Measurements from ENCODE around the gene NISCH. TPM values are rescaled to one million over a fixed set of nuclear protein-coding genes. Genes with fewer than 3 reads are reported as not detected.

Gene NISCH
- total RNA-seq, 1 donor from 2014 or later: 62.5 TPM

- TF ChIP-seq CTCF (IDR thresholded peaks at IDR 0.05; ENCODE audit: insufficient read depth, low read length, poor library complexity, severe bottlenecking): no peak
- H3K36me3 ChIP-seq (ENCODE audit: control insufficient read depth, insufficient read depth, low read length): no peaks in the 10 kb centered on the region
- H3K27me3 ChIP-seq (ENCODE audit: control insufficient read depth, insufficient read depth, low read length): no peaks in the 10 kb centered on the region
- H3K4me3 ChIP-seq (ENCODE audit: low read depth, low read length): no peak overlapping the region
- no peak for DNase-seq (ENCODE audit: low read depth)
These were observed 83.7 kb downstream of the NISCH start for GRCh38 chr3:52539010-52539653.

- no peaks in the 10 kb centered on the region for H3K27me3 ChIP-seq (ENCODE audit: control insufficient read depth, insufficient read depth, low read length)
- no peak for TF ChIP-seq CTCF (IDR thresholded peaks at IDR 0.05; ENCODE audit: insufficient read depth, low read length, poor library complexity, severe bottlenecking)
- no peaks in the 10 kb centered on the region for H3K36me3 ChIP-seq (ENCODE audit: control insufficient read depth, insufficient read depth, low read length)
- no peak for DNase-seq (ENCODE audit: low read depth)
- H3K4me3 ChIP-seq (ENCODE audit: low read depth, low read length): no peak overlapping the region
These were observed 85.6 kb downstream of the NISCH start for GRCh38 chr3:52541050-52541449.

Other genes starting within 250 kb of the NISCH start
- gene TLR9, start 230.0 kb upstream of the NISCH start, total RNA-seq: not detected in 2 replicates
- gene TWF2, start 216.4 kb upstream of the NISCH start, total RNA-seq: 159 and 194 TPM in 2 replicates
- gene PPM1M, start 209.8 kb upstream of the NISCH start, total RNA-seq: 6.1 and 8.8 TPM in 2 replicates
- gene WDR82, start 177.0 kb upstream of the NISCH start, total RNA-seq: 47.6 and 49.0 TPM in 2 replicates
- 13.2 and 13.5 TPM in 2 replicates for gene GLYCTK, start 167.8 kb upstream of the NISCH start, total RNA-seq
- 0.96 and 2.9 TPM in 2 replicates for gene DNAH1, start 139.3 kb upstream of the NISCH start, total RNA-seq
- gene BAP1, start 45.6 kb upstream of the NISCH start, total RNA-seq: 98.7 and 115 TPM in 2 replicates
- 3.1 and 3.9 TPM in 2 replicates for gene PHF7, start 44.9 kb upstream of the NISCH start, total RNA-seq
- gene SEMA3G, start 10.5 kb upstream of the NISCH start, total RNA-seq: 0.21 TPM in 1 of 2 replicates, not detected in the other
- 1.4 and 5.7 TPM in 2 replicates for gene TNNC1, start 1.6 kb upstream of the NISCH start, total RNA-seq
- gene STAB1, start 39.7 kb downstream of the NISCH start, total RNA-seq: 0.42 and 1.1 TPM in 2 replicates
- gene NT5DC2, start 78.3 kb downstream of the NISCH start, total RNA-seq: 192 and 223 TPM in 2 replicates
- 0.75 and 97.6 TPM in 2 replicates for gene UQCC5, start 81.0 kb downstream of the NISCH start, total RNA-seq
- 74.2 and 89.5 TPM in 2 replicates for gene PBRM1, start 230.3 kb downstream of the NISCH start, total RNA-seq
- 109 and 135 TPM in 2 replicates for gene GNL3, start 230.4 kb downstream of the NISCH start, total RNA-seq

Data from kidney epithelial cell (primary cell).